SK-N-SH (cell line): ENCODE results near the gene LPO. TPM values are rescaled to one million over a fixed set of nuclear protein-coding genes. Genes with fewer than 3 reads are reported as not detected.

Experiments used
- CTCF ChIA-PET: fragments of 300-600, 350-600 bp; formaldehyde crosslinking; extraction: SDS; loops from one replicate; lab custom pipeline; 2021; lab: Yijun Ruan, JAX
- POLR2A ChIA-PET: fragments of 350-600 bp; sonication (Branson Sonifier 250); formaldehyde crosslinking; extraction: SDS; loops from one replicate; lab custom pipeline; 2020; ENCODE audit warnings: antibody characterized with exemption, inconsistent platforms; lab: Yijun Ruan, JAX
- DNase-seq: peaks from one replicate; pipeline ENCODE4 v3.0.0; 2012
- H2AFZ ChIP-seq: fragments of 200-600 bp; sonication (generic); 2 replicates; pipeline ENCODE4 v1.8.1; 2016; ENCODE audit warnings: antibody characterized with exemption, mild to moderate bottlenecking, low read depth
- H3F3A ChIP-seq: fragments of 200-600 bp; sonication (generic); replicated peaks from 2 replicates; pipeline ENCODE3; 2016; ENCODE audit warnings: antibody characterized with exemption, mild to moderate bottlenecking; ENCODE audit not compliant: insufficient read depth
- H3K27ac ChIP-seq, 2 experiments: fragments of 200-500 bp in 1 of 2; fragments of 200-600 bp in 1 of 2; sonication (Bioruptor generic) in 1 of 2; sonication (generic), shearing (Covaris generic) in 1 of 2; 2 replicates each; pipeline versions ENCODE4 v1.5.1 to v1.6.1; 2014 to 2016; ENCODE audit warnings: low read depth in 2 of 2, inconsistent platforms in 1 of 2, low read length in 1 of 2, mild to moderate bottlenecking in 1 of 2, mixed read lengths in 1 of 2
- H3K27me3 ChIP-seq: fragments of 200-600 bp; sonication (generic), shearing (Covaris generic); 2 replicates; pipeline ENCODE4 v1.6.1; 2016; ENCODE audit warnings: mixed run types; ENCODE audit not compliant: insufficient read depth
- H3K36me3 ChIP-seq, 2 experiments: fragments of 200-500 bp in 1 of 2; fragments of 200-600 bp in 1 of 2; sonication (Bioruptor generic) in 1 of 2; sonication (generic) in 1 of 2; replicated peaks in 1 of 2; 2 replicates each; pipeline versions ENCODE3 to v1.5.1; 2014 to 2016; ENCODE audit warnings: low read length in 1 of 2, mild to moderate bottlenecking in 1 of 2; ENCODE audit not compliant: insufficient read depth in 2 of 2, control insufficient read depth in 1 of 2
- H3K4me1 ChIP-seq, 2 experiments: fragments of 200-500 bp in 1 of 2; fragments of 200-600 bp in 1 of 2; sonication (Bioruptor generic) in 1 of 2; sonication (generic), shearing (Covaris generic) in 1 of 2; 2 replicates each; pipeline versions ENCODE4 v1.5.1 to v1.6.1; 2014 to 2016; ENCODE audit warnings: low read depth in 1 of 2, low read length in 1 of 2, mixed run types in 1 of 2; ENCODE audit not compliant: insufficient read depth in 2 of 2, control insufficient read depth in 1 of 2
- H3K4me2 ChIP-seq: fragments of 200-600 bp; sonication (generic), shearing (Covaris generic); 2 replicates; pipeline ENCODE4 v1.6.1; 2017; ENCODE audit warnings: mixed run types
- H3K4me3 ChIP-seq, 2 experiments: fragments of 200-500 bp in 1 of 2; fragments of 200-600 bp in 1 of 2; sonication (Bioruptor generic) in 1 of 2; sonication (generic), shearing (Covaris generic) in 1 of 2; 2 replicates each; pipeline versions ENCODE4 v1.5.1 to v1.8.1; 2014 to 2016; ENCODE audit warnings: low read depth in 2 of 2, inconsistent platforms in 1 of 2, low read length in 1 of 2, mild to moderate bottlenecking in 1 of 2, mixed read lengths in 1 of 2, moderate library complexity in 1 of 2
- H3K79me2 ChIP-seq: fragments of 200-600 bp; sonication (generic); 2 replicates; pipeline ENCODE4 v1.8.1; 2017; ENCODE audit warnings: mild to moderate bottlenecking; ENCODE audit not compliant: insufficient read depth
- H3K9ac ChIP-seq: fragments of 200-600 bp; sonication (generic); 2 replicates; pipeline ENCODE4 v1.6.1; 2017; ENCODE audit warnings: mixed run types
- H3K9me2 ChIP-seq: fragments of 200-600 bp; sonication (generic); 2 replicates; pipeline ENCODE4 v1.6.1; 2017; ENCODE audit warnings: mixed run types
- H3K9me3 ChIP-seq: fragments of 200-600 bp; sonication (generic); 2 replicates; pipeline ENCODE4 v1.6.1; 2017; ENCODE audit warnings: mixed run types, mild to moderate bottlenecking, moderate library complexity
- H4K20me1 ChIP-seq: fragments of 200-600 bp; sonication (generic); 2 replicates; pipeline ENCODE4 v1.6.1; 2017; ENCODE audit warnings: mild to moderate bottlenecking, mixed run types; ENCODE audit not compliant: insufficient read depth
- EZH2phosphoT487 ChIP-seq: fragments of 200-600 bp; sonication (generic); IDR thresholded peaks from 2 replicates; pipeline ENCODE4 v1.6.1; 2017; ENCODE audit warnings: low read depth, mixed run types, mild to moderate bottlenecking, antibody characterized with exemption, moderate library complexity, borderline replicate concordance
- FOSL2 ChIP-seq: IDR thresholded peaks from 2 replicates; pipeline ENCODE4 v1.4.0; 2012; ENCODE audit warnings: low read depth, mild to moderate bottlenecking, moderate library complexity, borderline replicate concordance
- FOXM1 ChIP-seq: IDR thresholded peaks from 2 replicates; pipeline ENCODE4 v1.4.0; 2012; ENCODE audit warnings: low read depth, mild to moderate bottlenecking
- GATA2 ChIP-seq: sonication (generic); formaldehyde crosslinking; IDR thresholded peaks from 2 replicates; pipeline ENCODE4 v1.5.0; 2020; ENCODE audit warnings: mild to moderate bottlenecking, missing genetic modification reagents
- JUND ChIP-seq: IDR thresholded peaks from 2 replicates; pipeline ENCODE4 v1.4.0; 2012
- MEF2A ChIP-seq: IDR thresholded peaks from 2 replicates; pipeline ENCODE4 v1.4.0; 2012; ENCODE audit warnings: low read depth, borderline replicate concordance
- NFIC ChIP-seq: IDR thresholded peaks from 2 replicates; pipeline ENCODE4 v1.4.0; 2012; ENCODE audit warnings: borderline replicate concordance
- NRF1 ChIP-seq: IDR thresholded peaks from 2 replicates; pipeline ENCODE4 v1.6.1; 2012; ENCODE audit warnings: low read depth, mild to moderate bottlenecking, low read length
- POLR2AphosphoS5 ChIP-seq: IDR thresholded peaks from 2 replicates; pipeline ENCODE4 v1.6.1; 2012; ENCODE audit warnings: low read depth, low read length
- RFX5 ChIP-seq: IDR thresholded peaks from 2 replicates; pipeline ENCODE4 v1.6.1; 2012; ENCODE audit warnings: mild to moderate bottlenecking, improper control_type of control experiment, low read length
- RXRA ChIP-seq: IDR thresholded peaks from 2 replicates; pipeline ENCODE4 v1.4.0; 2012; ENCODE audit warnings: low read depth, mild to moderate bottlenecking, borderline replicate concordance
- SMC3 ChIP-seq: IDR thresholded peaks from 2 replicates; pipeline ENCODE4 v1.6.1; 2012; ENCODE audit warnings: low read depth, low read length, improper control_type of control experiment
- TEAD4 ChIP-seq: IDR thresholded peaks from 2 replicates; pipeline ENCODE4 v1.4.0; 2012; ENCODE audit warnings: mild to moderate bottlenecking, borderline replicate concordance; ENCODE audit not compliant: insufficient read depth
- YY1 ChIP-seq: IDR thresholded peaks from 2 replicates; pipeline ENCODE4 v1.4.0; 2012; ENCODE audit warnings: low read depth, mild to moderate bottlenecking
- WGBS: methylation state at CpG from one replicate; pipeline ENCODE4 v1.1.6; 2017; ENCODE audit warnings: low lambda C conversion rate; 5-methylcytosine and 5-hydroxymethylcytosine counted together
- polyA plus RNA-seq, 3 experiments: library from polyadenylated mRNA; depleted of rRNA; stranded (reverse); fragments of >200 nt; gene quantifications; 2 replicates each; pipeline ENCODE4 v1.2.3, GENCODE V29; 2012
- TF ChIP-seq, protein P1 (sequence below): IDR thresholded peaks from 2 replicates; pipeline ENCODE4; 2012
- TF ChIP-seq, protein P2 (sequence below): fragments of 150-350 bp; IDR thresholded peaks from 2 replicates; pipeline ENCODE4 v1.6.1; 2016; ENCODE audit warnings: mild to moderate bottlenecking, low read depth, low read length
- TF ChIP-seq, protein P3 (sequence below): IDR thresholded peaks from 2 replicates; pipeline ENCODE4 v1.4.0; 2012; ENCODE audit warnings: low read depth, borderline replicate concordance
- TF ChIP-seq, protein P4 (sequence below): IDR thresholded peaks from 2 replicates; pipeline ENCODE4 v1.4.0; 2012; ENCODE audit warnings: low read depth, borderline replicate concordance
- TF ChIP-seq, protein P5 (sequence below): fragments of 150-350 bp; IDR thresholded peaks from 2 replicates; pipeline ENCODE4 v1.6.1; 2017; ENCODE audit warnings: antibody characterized with exemption, low read length, low read depth, borderline replicate concordance

The LPO gene
- polyA plus RNA-seq, 1 of the 3 experiments (the other 2 are of a cell fraction) = not detected

- CTCF ChIA-PET = interaction anchor here (2.2 to 3.0 kb wide), 3 partner anchors 8 to 138 kb away, joined by 9 to 16 read pairs (median 15); partner anchors contain the start of gene RNF43
- TF ChIP-seq RXRA = no peak
- TF ChIP-seq, protein P1, sequence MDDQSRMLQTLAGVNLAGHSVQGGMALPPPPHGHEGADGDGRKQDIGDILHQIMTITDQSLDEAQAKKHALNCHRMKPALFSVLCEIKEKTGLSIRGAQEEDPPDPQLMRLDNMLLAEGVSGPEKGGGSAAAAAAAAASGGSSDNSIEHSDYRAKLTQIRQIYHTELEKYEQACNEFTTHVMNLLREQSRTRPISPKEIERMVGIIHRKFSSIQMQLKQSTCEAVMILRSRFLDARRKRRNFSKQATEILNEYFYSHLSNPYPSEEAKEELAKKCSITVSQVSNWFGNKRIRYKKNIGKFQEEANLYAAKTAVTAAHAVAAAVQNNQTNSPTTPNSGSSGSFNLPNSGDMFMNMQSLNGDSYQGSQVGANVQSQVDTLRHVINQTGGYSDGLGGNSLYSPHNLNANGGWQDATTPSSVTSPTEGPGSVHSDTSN = no peak
- TF ChIP-seq TEAD4 = no peak
- TF ChIP-seq, protein P2, sequence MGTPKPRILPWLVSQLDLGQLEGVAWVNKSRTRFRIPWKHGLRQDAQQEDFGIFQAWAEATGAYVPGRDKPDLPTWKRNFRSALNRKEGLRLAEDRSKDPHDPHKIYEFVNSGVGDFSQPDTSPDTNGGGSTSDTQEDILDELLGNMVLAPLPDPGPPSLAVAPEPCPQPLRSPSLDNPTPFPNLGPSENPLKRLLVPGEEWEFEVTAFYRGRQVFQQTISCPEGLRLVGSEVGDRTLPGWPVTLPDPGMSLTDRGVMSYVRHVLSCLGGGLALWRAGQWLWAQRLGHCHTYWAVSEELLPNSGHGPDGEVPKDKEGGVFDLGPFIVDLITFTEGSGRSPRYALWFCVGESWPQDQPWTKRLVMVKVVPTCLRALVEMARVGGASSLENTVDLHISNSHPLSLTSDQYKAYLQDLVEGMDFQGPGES = no peak
- TF ChIP-seq, protein P3, sequence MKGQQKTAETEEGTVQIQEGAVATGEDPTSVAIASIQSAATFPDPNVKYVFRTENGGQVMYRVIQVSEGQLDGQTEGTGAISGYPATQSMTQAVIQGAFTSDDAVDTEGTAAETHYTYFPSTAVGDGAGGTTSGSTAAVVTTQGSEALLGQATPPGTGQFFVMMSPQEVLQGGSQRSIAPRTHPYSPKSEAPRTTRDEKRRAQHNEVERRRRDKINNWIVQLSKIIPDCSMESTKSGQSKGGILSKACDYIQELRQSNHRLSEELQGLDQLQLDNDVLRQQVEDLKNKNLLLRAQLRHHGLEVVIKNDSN = no peak
- TF ChIP-seq, protein P4, sequence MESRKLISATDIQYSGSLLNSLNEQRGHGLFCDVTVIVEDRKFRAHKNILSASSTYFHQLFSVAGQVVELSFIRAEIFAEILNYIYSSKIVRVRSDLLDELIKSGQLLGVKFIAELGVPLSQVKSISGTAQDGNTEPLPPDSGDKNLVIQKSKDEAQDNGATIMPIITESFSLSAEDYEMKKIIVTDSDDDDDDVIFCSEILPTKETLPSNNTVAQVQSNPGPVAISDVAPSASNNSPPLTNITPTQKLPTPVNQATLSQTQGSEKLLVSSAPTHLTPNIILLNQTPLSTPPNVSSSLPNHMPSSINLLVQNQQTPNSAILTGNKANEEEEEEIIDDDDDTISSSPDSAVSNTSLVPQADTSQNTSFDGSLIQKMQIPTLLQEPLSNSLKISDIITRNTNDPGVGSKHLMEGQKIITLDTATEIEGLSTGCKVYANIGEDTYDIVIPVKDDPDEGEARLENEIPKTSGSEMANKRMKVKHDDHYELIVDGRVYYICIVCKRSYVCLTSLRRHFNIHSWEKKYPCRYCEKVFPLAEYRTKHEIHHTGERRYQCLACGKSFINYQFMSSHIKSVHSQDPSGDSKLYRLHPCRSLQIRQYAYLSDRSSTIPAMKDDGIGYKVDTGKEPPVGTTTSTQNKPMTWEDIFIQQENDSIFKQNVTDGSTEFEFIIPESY = no peak
- no peak for TF ChIP-seq FOXM1
- TF ChIP-seq EZH2phosphoT487 = no peak
- no peak for TF ChIP-seq RFX5
- no peak for TF ChIP-seq FOSL2
- TF ChIP-seq GATA2 = no peak
- no peak for TF ChIP-seq NRF1
- no peak for TF ChIP-seq JUND
- TF ChIP-seq, protein P5, sequence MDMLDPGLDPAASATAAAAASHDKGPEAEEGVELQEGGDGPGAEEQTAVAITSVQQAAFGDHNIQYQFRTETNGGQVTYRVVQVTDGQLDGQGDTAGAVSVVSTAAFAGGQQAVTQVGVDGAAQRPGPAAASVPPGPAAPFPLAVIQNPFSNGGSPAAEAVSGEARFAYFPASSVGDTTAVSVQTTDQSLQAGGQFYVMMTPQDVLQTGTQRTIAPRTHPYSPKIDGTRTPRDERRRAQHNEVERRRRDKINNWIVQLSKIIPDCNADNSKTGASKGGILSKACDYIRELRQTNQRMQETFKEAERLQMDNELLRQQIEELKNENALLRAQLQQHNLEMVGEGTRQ = no peak
- TF ChIP-seq YY1 = no peak
- TF ChIP-seq MEF2A = no peak
- TF ChIP-seq NFIC = no peak
- TF ChIP-seq POLR2AphosphoS5 = no peak
- TF ChIP-seq SMC3 = no peak
- TF ChIP-seq, all 33 proteins: peak for 0
- H3K27me3 ChIP-seq = no peaks in the 10 kb centered on the region
Observed at GRCh38 chr17:58309918-58310259, 71.5 kb downstream of the LPO start.

More at GRCh38 chr17:58309918-58310259, 71.5 kb downstream of the LPO start:
- POLR2A ChIA-PET = no interaction called here
- WGBS = 39% methylated on average over 5 of the region's 5 CpGs
- Histone ChIP-seq H3K36me3 (no peaks in the 10 kb centered on the region), H3K27ac (no peak overlapping the region), H3K9me3 (no peaks in the 10 kb centered on the region), H3K4me2 (no peak overlapping the region), H3K4me3 (no peak overlapping the region), H3F3A (no peaks in the 10 kb centered on the region), H4K20me1 (no peaks in the 10 kb centered on the region), H2AFZ (no peak overlapping the region), H3K9ac (no peak overlapping the region), H3K9me2 (no peaks in the 10 kb centered on the region), H3K4me1 (no peaks in the 10 kb centered on the region), H3K79me2 (no peaks in the 10 kb centered on the region)
- peak; percentile 27 for DNase-seq
